HG02840 (cell line): ENCODE results near the gene RBM20.

Experiments
- ATAC-seq: cut with Tn5 transposase; IDR thresholded peaks from one replicate; pipeline ENCODE4 v1.9.1; 2021; ENCODE audit warnings: mild to moderate bottlenecking, moderate library complexity, moderate number of reproducible peaks; ENCODE audit not compliant: unreplicated experiment, low FRiP score

RBM20 gene

GRCh38 chr10:110668443-110668842 is 24.3 kb downstream of the RBM20 start:
- no peak for ATAC-seq

GRCh38 chr10:110670335-110670734 is 26.2 kb downstream of the RBM20 start:
- ATAC-seq: no peak

GRCh38 chr10:110671788-110672579 is 27.8 kb downstream of the RBM20 start:
- ATAC-seq: peak; percentile 97

GRCh38 chr10:110672580-110672919 is 28.4 kb downstream of the RBM20 start:
- peak; percentile 28 for ATAC-seq

GRCh38 chr10:110676016-110676415 is 31.9 kb downstream of the RBM20 start:
- no peak for ATAC-seq

- ATAC-seq: no peak
These were observed 35.5 kb downstream of the RBM20 start for GRCh38 chr10:110679486-110680272.

- ATAC-seq: no peak
These were observed 36.3 kb downstream of the RBM20 start for GRCh38 chr10:110680273-110681020.

GRCh38 chr10:110681023-110681681 is 37.0 kb downstream of the RBM20 start:
- no peak for ATAC-seq

- no peak for ATAC-seq
These were observed 38.2 kb downstream of the RBM20 start for GRCh38 chr10:110682348-110682747.

- ATAC-seq: no peak
These were observed 40.8 kb downstream of the RBM20 start for GRCh38 chr10:110684800-110685446.

- no peak for ATAC-seq
These were observed 41.9 kb downstream of the RBM20 start for GRCh38 chr10:110686047-110686446.

- ATAC-seq: no peak
These were observed 42.8 kb downstream of the RBM20 start for GRCh38 chr10:110686949-110687348.

GRCh38 chr10:110687400-110687799 is 43.3 kb downstream of the RBM20 start:
- no peak for ATAC-seq

- no peak for ATAC-seq
These were observed 47.0 kb downstream of the RBM20 start for GRCh38 chr10:110691139-110691538.

GRCh38 chr10:110694263-110694662 is 50.1 kb downstream of the RBM20 start:
- ATAC-seq: no peak

GRCh38 chr10:110694820-110695538 is 50.8 kb downstream of the RBM20 start:
- ATAC-seq: no peak

GRCh38 chr10:110695539-110695886 is 51.4 kb downstream of the RBM20 start:
- no peak for ATAC-seq

GRCh38 chr10:110696436-110696835 is 52.3 kb downstream of the RBM20 start:
- ATAC-seq: no peak

- no peak for ATAC-seq
These were observed 54.2 kb downstream of the RBM20 start for GRCh38 chr10:110698340-110698739.

- no peak for ATAC-seq
These were observed 54.7 kb downstream of the RBM20 start for GRCh38 chr10:110698782-110699201.
